KMS-11 (cell line): ENCODE data around the gene PIP4P1.
"Not testable (repeated sequence)": the region's sequence is repeated elsewhere in the genome, so short reads cannot be mapped to it uniquely, and the experiment has no call there.

Experiments used
- H2AFZ ChIP-seq: fragments of 200-600 bp; sonication (generic); 2 replicates; pipeline ENCODE4 v1.6.1; 2016; ENCODE audit warnings: antibody characterized with exemption, mixed run types, low read depth
- H3K27ac ChIP-seq: fragments of 200-600 bp; sonication (generic); 2 replicates; pipeline ENCODE4 v1.6.1; 2016; ENCODE audit warnings: mild to moderate bottlenecking, mixed run types
- H3K27me3 ChIP-seq: fragments of 200-600 bp; sonication (generic); 2 replicates; pipeline ENCODE4 v1.6.1; 2017; ENCODE audit warnings: mild to moderate bottlenecking, low read depth, mixed run types, moderate library complexity; ENCODE audit not compliant: insufficient read depth
- H3K36me3 ChIP-seq: fragments of 200-600 bp; sonication (generic); 2 replicates; pipeline ENCODE4 v1.6.1; 2017; ENCODE audit warnings: mild to moderate bottlenecking, mixed run types; ENCODE audit not compliant: insufficient read depth
- H3K4me1 ChIP-seq: fragments of 200-600 bp; sonication (generic); 2 replicates; pipeline ENCODE4 v1.6.1; 2016; ENCODE audit warnings: mild to moderate bottlenecking, low read depth, mixed run types; ENCODE audit not compliant: poor library complexity, severe bottlenecking
- H3K4me2 ChIP-seq: fragments of 200-600 bp; sonication (generic); 2 replicates; pipeline ENCODE4 v1.7.0; 2016; ENCODE audit warnings: mild to moderate bottlenecking, mixed run types
- H3K4me3 ChIP-seq: fragments of 200-600 bp; sonication (generic); IDR thresholded peaks from 2 replicates; pipeline ENCODE4 v1.6.1; 2017; ENCODE audit warnings: low read depth, low read length, mixed read lengths; ENCODE audit not compliant: insufficient read depth
- H3K79me2 ChIP-seq: fragments of 200-600 bp; sonication (generic); 2 replicates; pipeline ENCODE4 v1.6.1; 2016; ENCODE audit warnings: low read depth, mixed run types; ENCODE audit not compliant: insufficient read depth
- H3K9ac ChIP-seq: fragments of 200-600 bp; sonication (generic); 2 replicates; pipeline ENCODE4 v1.6.1; 2016; ENCODE audit warnings: mild to moderate bottlenecking, mixed run types
- H4K20me1 ChIP-seq: fragments of 200-600 bp; sonication (generic); 2 replicates; pipeline ENCODE4 v1.6.1; 2016; ENCODE audit warnings: mild to moderate bottlenecking, mixed run types; ENCODE audit not compliant: insufficient read depth
- TF ChIP-seq, protein P1 (sequence below): fragments of 200-600 bp; sonication (generic); conservative IDR thresholded peaks from 2 replicates; pipeline ENCODE4 v1.6.1; 2017; ENCODE audit warnings: low read depth, mild to moderate bottlenecking, antibody characterized with exemption, low read length, moderate library complexity, mixed read lengths

Gene PIP4P1

DNA sequence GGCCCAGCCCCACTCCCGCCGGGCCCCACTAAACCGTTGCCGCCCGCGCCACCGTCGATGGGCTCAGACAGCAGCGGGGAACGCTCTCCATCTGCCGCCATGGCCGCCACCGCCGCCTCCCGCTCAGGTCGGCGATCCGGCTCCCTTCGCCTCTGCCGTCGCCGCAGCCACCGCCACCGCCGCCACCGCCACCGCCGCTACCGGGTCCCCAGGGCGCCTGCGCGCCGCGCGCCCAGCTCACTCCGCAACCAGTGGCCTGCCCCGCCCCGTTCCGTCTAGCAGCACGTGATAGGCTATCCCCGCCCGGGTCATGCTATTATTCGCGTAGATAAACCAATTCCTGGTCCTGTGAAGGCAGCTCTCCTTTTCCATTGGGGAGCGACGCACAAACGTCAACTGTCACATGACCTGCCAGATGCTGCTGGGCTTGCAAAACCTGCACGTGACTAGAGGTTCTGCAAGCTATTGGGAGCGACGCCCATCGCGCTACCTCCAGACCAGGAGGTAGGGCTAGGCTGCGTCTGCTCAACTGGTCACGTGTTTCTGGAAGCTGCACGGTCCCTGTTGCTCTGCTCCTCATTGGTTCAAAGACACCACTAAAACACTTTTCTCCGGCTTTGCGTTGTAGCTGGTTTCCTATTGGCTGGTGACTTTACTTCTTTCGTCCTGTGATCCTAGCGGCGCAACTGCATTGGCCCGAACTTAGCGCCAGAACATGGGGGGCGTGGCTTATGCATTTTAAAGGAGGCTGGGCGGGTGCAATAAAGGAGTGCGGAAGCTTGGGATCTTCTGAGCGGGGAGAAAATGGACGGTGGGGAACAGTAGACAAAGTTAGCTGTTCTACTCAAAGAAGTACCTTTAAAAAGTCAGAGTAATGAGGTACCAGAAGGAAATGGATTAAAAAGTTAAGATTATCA, at the start of gene PIP4P1:
Gene PIP4P1 (minus strand): TSS at position 210 of the 917 bp plus-strand sequence. CDS start 109 bp downstream, at position 101.
- Histone ChIP-seq H3K4me1 (peaks cover 11% of the 10 kb centered on the region), H3K27ac (peak within 1 kb of the TSS; percentile 59), H3K27me3 (no peaks in the 10 kb centered on the region), H3K9ac (peak within 1 kb of the TSS; percentile 49; the same call in 1 of the 2 replicates), H3K36me3 (no peaks in the 10 kb centered on the region), H3K79me2 (peaks cover 15% of the 10 kb centered on the region), H3K4me2 (peak within 1 kb of the TSS; percentile 68), H3K4me3 (no peak within 1 kb of the TSS), H2AFZ (peak within 1 kb of the TSS; percentile 60), H4K20me1 (no peaks in the 10 kb centered on the region)
- TF ChIP-seq, protein P1, sequence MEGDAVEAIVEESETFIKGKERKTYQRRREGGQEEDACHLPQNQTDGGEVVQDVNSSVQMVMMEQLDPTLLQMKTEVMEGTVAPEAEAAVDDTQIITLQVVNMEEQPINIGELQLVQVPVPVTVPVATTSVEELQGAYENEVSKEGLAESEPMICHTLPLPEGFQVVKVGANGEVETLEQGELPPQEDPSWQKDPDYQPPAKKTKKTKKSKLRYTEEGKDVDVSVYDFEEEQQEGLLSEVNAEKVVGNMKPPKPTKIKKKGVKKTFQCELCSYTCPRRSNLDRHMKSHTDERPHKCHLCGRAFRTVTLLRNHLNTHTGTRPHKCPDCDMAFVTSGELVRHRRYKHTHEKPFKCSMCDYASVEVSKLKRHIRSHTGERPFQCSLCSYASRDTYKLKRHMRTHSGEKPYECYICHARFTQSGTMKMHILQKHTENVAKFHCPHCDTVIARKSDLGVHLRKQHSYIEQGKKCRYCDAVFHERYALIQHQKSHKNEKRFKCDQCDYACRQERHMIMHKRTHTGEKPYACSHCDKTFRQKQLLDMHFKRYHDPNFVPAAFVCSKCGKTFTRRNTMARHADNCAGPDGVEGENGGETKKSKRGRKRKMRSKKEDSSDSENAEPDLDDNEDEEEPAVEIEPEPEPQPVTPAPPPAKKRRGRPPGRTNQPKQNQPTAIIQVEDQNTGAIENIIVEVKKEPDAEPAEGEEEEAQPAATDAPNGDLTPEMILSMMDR, result no peak

GRCh38 chr14:20508367-20508766, 47.1 kb upstream of the PIP4P1 start:
- TF ChIP-seq, protein P1, result no peak
- no peak overlapping the region for H2AFZ ChIP-seq
- H3K4me1 ChIP-seq, result no peaks in the 10 kb centered on the region
- H3K79me2 ChIP-seq, result no peaks in the 10 kb centered on the region
- H3K4me3 ChIP-seq, result no peak overlapping the region
- H4K20me1 ChIP-seq, result no peaks in the 10 kb centered on the region
- H3K9ac ChIP-seq, result no peak overlapping the region
- H3K36me3 ChIP-seq, result no peaks in the 10 kb centered on the region
- no peak overlapping the region for H3K27ac ChIP-seq
- no peaks in the 10 kb centered on the region for H3K27me3 ChIP-seq
- no peak overlapping the region for H3K4me2 ChIP-seq

DNA sequence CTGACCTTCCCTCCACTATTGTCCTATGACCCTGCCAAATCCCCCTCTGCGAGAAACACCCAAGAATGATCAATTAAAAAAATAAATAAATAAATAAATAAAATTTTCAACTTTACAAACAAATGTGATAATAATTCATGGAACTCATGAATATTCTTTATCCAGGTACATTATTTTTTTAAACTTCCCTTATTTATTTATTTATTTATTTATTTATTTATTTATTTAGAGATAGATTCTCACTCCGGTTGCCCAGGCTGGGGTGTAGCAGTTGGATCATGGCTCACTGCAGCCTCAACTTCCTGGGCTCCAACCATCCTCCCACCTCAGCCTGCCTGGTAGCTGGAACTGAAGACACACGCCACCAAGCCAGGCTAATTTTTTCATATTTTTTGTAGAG, 46.3 kb upstream of the PIP4P1 start:
- not testable (repeated sequence) for H3K27ac ChIP-seq, H3K4me3 ChIP-seq, H2AFZ ChIP-seq, H3K27me3 ChIP-seq, H3K79me2 ChIP-seq, H4K20me1 ChIP-seq, H3K9ac ChIP-seq, H3K4me1 ChIP-seq, H3K4me2 ChIP-seq, H3K36me3 ChIP-seq

GRCh38 chr14:20506752-20507151, 45.5 kb upstream of the PIP4P1 start:
- not testable (repeated sequence) for H3K79me2 ChIP-seq, H3K9ac ChIP-seq, H3K4me3 ChIP-seq, H3K4me2 ChIP-seq, H3K27ac ChIP-seq, H3K4me1 ChIP-seq, H3K36me3 ChIP-seq, H2AFZ ChIP-seq, H4K20me1 ChIP-seq, H3K27me3 ChIP-seq

DNA sequence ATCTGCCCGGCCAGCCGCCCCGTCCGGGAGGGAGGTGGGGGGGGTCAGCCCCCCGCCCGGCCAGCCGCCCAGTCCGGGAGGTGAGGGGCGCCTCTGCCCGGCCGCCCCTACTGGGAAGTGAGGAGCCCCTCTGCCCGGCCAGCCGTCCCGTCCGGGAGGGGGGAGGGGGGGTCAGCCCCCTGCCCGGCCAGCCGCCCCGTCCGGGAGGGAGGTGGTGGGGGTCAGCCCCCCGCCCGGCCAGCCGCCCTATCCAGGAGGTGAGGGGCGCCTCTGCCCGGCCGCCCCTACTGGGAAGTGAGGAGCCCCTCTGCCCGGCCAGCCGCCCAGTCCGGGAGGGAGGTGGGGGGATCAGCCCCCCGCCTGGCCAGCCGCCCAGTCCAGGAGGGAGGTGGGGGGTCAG, 45.0 kb upstream of the PIP4P1 start:
- not testable (repeated sequence) for H2AFZ ChIP-seq, H3K4me3 ChIP-seq, H3K36me3 ChIP-seq, H3K4me1 ChIP-seq, H3K4me2 ChIP-seq, H3K79me2 ChIP-seq, H4K20me1 ChIP-seq, H3K27ac ChIP-seq, H3K9ac ChIP-seq, H3K27me3 ChIP-seq

- Histone ChIP-seq H3K4me3 (no peak overlapping the region), H4K20me1 (no peaks in the 10 kb centered on the region), H2AFZ (no peak overlapping the region), H3K36me3 (no peaks in the 10 kb centered on the region), H3K4me2 (no peak overlapping the region), H3K27me3 (no peaks in the 10 kb centered on the region), H3K27ac (no peak overlapping the region), H3K4me1 (peaks cover 18% of the 10 kb centered on the region), H3K79me2 (no peaks in the 10 kb centered on the region), H3K9ac (no peak overlapping the region)
- TF ChIP-seq, protein P1, result no peak
Observed at GRCh38 chr14:20503898-20504297, 42.7 kb upstream of the PIP4P1 start.
